Astrocyte (in vitro differentiated cells and primary cell): Measurements from ENCODE around the gene PKP1. TPM values are rescaled to one million over a fixed set of nuclear protein-coding genes. Genes with fewer than 3 reads are reported as not detected.

Source experiments
- DNase-seq: peaks from one replicate; pipeline ENCODE4 v3.0.0-alpha.2; 2010; ENCODE audit warnings: low read depth
- FAIRE-seq: peaks from 2 replicates; lab custom pipeline; 2011; peaks lifted over from hg19 to GRCh38; lab: Jason Lieb, UNC
- H2AFZ ChIP-seq: 2 replicates; pipeline ENCODE4 v1.6.0; 2012; ENCODE audit warnings: low read depth, low read length, inconsistent platforms
- H3K27ac ChIP-seq: 2 replicates; pipeline ENCODE4 v1.5.1; 2011; ENCODE audit warnings: low read depth, low read length, inconsistent platforms
- H3K27me3 ChIP-seq: 2 replicates; pipeline ENCODE4 v1.6.0; 2011; ENCODE audit warnings: low read length, inconsistent platforms; ENCODE audit not compliant: insufficient read depth
- H3K36me3 ChIP-seq: 2 replicates; pipeline ENCODE4 v1.5.1; 2011; ENCODE audit warnings: low read length, inconsistent platforms; ENCODE audit not compliant: insufficient read depth
- H3K4me1 ChIP-seq: 2 replicates; pipeline ENCODE4 v1.5.1; 2011; ENCODE audit warnings: low read length, inconsistent platforms; ENCODE audit not compliant: insufficient read depth
- H3K4me2 ChIP-seq: 2 replicates; pipeline ENCODE4 v1.6.0; 2012; ENCODE audit warnings: low read length, inconsistent platforms
- H3K4me3 ChIP-seq: 2 replicates; pipeline ENCODE4 v1.5.1; 2011; ENCODE audit warnings: low read depth, mild to moderate bottlenecking, low read length, inconsistent platforms; ENCODE audit not compliant: insufficient read depth
- H3K79me2 ChIP-seq: 2 replicates; pipeline ENCODE4 v1.6.0; 2012; ENCODE audit warnings: mild to moderate bottlenecking, low read length, inconsistent platforms; ENCODE audit not compliant: insufficient read depth
- H3K9ac ChIP-seq: 2 replicates; pipeline ENCODE4 v1.6.0; 2012; ENCODE audit warnings: mild to moderate bottlenecking, low read length, inconsistent platforms
- H3K9me3 ChIP-seq: 2 replicates; pipeline ENCODE4 v1.5.1; 2012; ENCODE audit warnings: low read depth, mild to moderate bottlenecking, low read length, inconsistent platforms; ENCODE audit not compliant: insufficient read depth
- H4K20me1 ChIP-seq: 2 replicates; pipeline ENCODE4 v1.6.0; 2012; ENCODE audit warnings: low read length, inconsistent platforms; ENCODE audit not compliant: insufficient read depth
- H3K27ac Mint-ChIP-seq: one replicate; pipeline ENCODE4 v1.8.0; 2021; ENCODE audit warnings: mild to moderate bottlenecking, mixed read lengths; ENCODE audit not compliant: unreplicated experiment
- H3K27me3 Mint-ChIP-seq: one replicate; pipeline ENCODE4 v1.8.0; 2021; ENCODE audit warnings: low read depth, mixed read lengths; ENCODE audit not compliant: unreplicated experiment
- H3K36me3 Mint-ChIP-seq: one replicate; pipeline ENCODE4 v1.8.0; 2021; ENCODE audit warnings: low read depth, mixed read lengths; ENCODE audit not compliant: unreplicated experiment
- H3K4me1 Mint-ChIP-seq: one replicate; pipeline ENCODE4 v1.8.0; 2021; ENCODE audit warnings: low read depth, mixed read lengths; ENCODE audit not compliant: unreplicated experiment
- H3K4me3 Mint-ChIP-seq: one replicate; pipeline ENCODE4 v1.8.0; 2021; ENCODE audit warnings: mild to moderate bottlenecking, moderate library complexity, mixed read lengths; ENCODE audit not compliant: unreplicated experiment
- H3K9me3 Mint-ChIP-seq: one replicate; pipeline ENCODE4 v1.8.0; 2021; ENCODE audit warnings: mild to moderate bottlenecking, mixed read lengths; ENCODE audit not compliant: unreplicated experiment
- CTCF ChIP-seq: IDR thresholded peaks from 2 replicates; pipeline ENCODE4 v1.5.1; 2011; ENCODE audit warnings: low read depth, mild to moderate bottlenecking, inconsistent platforms, low read length, moderate library complexity; ENCODE audit not compliant: insufficient read depth
- EZH2 ChIP-seq: IDR thresholded peaks from 2 replicates; pipeline ENCODE4 v1.6.1; 2012; ENCODE audit warnings: mild to moderate bottlenecking, low read length, inconsistent platforms; ENCODE audit not compliant: insufficient read depth
- total RNA-seq: library from RNA; stranded (reverse); gene quantifications from 2 replicates; pipeline ENCODE4 v1.2.1, GENCODE V29; 2021

PKP1 gene
- total RNA-seq, 1 donor from 2014 or later: 0.07 TPM

DNA sequence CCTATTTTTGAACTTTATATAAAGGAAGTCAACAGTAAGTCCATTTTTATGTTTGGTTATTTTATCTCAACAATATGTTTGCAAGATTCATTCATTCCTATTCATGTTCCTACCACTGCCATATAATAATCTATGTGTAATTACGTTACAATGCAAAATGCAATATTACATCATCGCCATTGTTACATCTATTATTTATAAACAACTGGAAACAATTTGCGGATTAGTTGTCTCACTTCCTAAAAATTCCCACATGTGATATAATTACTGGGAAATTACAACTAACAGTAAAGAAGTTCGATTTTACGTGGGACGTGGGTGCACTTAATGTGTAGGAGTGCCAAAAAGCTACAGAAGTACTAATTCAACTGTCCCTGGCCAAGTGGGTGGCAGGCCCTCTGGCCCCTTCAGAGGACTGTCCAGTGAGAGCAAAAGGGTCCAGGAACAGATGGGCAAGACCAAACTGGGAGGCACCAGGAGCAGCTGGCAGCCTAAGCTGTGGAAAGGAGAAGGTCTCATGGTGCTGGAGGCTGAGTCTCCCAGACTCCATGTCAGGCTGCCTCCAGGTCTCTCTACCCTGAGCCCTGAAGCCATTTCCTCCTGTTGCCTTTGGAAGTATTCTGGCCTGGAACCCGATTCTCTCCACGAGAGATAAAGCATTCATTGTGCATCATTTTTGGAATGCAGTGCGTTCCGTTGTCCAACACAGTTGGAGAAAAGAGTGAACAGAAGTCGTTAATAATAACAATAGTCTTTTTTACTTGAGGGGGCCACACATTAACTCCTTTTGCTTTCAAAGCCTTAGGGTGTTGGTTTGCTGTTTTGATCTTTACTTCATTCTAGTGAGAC, 51.2 kb downstream of the PKP1 start:
- H3K27ac Mint-ChIP-seq: no peak overlapping the region
- no peaks in the 10 kb centered on the region for H3K4me1 Mint-ChIP-seq
- H3K9me3 ChIP-seq: no peaks in the 10 kb centered on the region
- H3K79me2 ChIP-seq: no peaks in the 10 kb centered on the region
- H3K4me3 ChIP-seq: no peak overlapping the region
- H3K9me3 Mint-ChIP-seq: peaks cover 2% of the 10 kb centered on the region
- DNase-seq: no peak
- no peak overlapping the region for H3K4me2 ChIP-seq
- H2AFZ ChIP-seq: no peak overlapping the region
- no peaks in the 10 kb centered on the region for H3K36me3 ChIP-seq
- no peak overlapping the region for H3K4me3 Mint-ChIP-seq
- H3K4me1 ChIP-seq: peaks cover 1% of the 10 kb centered on the region
- H3K9ac ChIP-seq: no peak overlapping the region
- peaks cover 56% of the 10 kb centered on the region for H3K27me3 Mint-ChIP-seq
- H3K36me3 Mint-ChIP-seq: no peaks in the 10 kb centered on the region
- no peak for TF ChIP-seq CTCF
- TF ChIP-seq EZH2: no peak
- FAIRE-seq: no peak
- H4K20me1 ChIP-seq: no peaks in the 10 kb centered on the region
- peaks cover 8% of the 10 kb centered on the region for H3K27me3 ChIP-seq
- H3K27ac ChIP-seq: no peak overlapping the region

DNA sequence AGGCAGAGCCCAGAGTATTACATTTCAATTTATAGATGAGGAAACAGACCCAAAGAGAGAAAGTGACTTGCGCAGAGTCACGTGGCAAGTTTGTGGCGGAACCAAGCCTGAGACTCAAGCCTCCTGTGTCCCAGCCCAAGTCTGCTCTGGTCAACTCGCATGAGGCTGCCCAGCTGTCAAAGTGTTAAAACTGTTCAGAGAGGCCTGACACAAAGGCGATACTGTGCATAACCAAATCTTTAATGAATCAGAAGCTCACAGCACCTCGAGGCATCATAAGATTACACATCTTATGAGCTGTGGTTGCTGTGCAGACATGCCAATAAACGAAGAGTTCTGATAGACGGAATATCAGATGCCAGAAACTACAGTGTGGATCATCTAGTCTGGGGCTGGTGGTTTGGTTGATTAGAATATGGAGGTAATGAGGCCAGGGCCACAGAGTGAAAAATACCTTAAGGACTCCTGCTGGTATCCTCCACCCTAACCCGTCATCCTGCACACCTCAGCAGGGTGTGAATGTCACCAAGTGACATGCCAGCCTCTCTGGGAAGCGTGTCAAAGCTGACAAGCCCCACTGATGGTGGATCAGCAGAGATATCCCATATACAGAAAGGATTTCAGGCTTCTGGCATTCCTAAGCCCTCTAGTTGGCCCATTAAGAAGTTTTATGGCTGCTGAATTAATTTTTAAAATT, 52.0 kb downstream of the PKP1 start:
- Histone ChIP-seq H3K9ac (no peak overlapping the region), H3K9me3 (no peaks in the 10 kb centered on the region), H2AFZ (no peak overlapping the region), H3K36me3 (no peaks in the 10 kb centered on the region), H3K4me2 (no peak overlapping the region), H3K27ac (no peak overlapping the region), H3K27me3 (peaks cover 6% of the 10 kb centered on the region), H4K20me1 (no peaks in the 10 kb centered on the region), H3K4me1 (no peaks in the 10 kb centered on the region), H3K4me3 (no peak overlapping the region), H3K79me2 (no peaks in the 10 kb centered on the region)
- FAIRE-seq: no peak
- Mint-ChIP-seq H3K27me3 (peaks cover 52% of the 10 kb centered on the region), H3K36me3 (no peaks in the 10 kb centered on the region), H3K9me3 (peaks cover 2% of the 10 kb centered on the region), H3K27ac (no peak overlapping the region), H3K4me1 (no peaks in the 10 kb centered on the region), H3K4me3 (no peak overlapping the region)
- DNase-seq: no peak
- TF ChIP-seq CTCF (no peak), EZH2 (no peak)
